GM23338 (cell line): ENCODE measurements around the gene HSF2BP. TPM values are rescaled to one million over a fixed set of nuclear protein-coding genes. Genes with fewer than 3 reads are reported as not detected.
A peak's percentile ranks its signal among the peaks of the same experiment; 100 is the strongest.
"Not testable (repeated sequence)": the region's sequence is repeated elsewhere in the genome, so short reads cannot be mapped to it uniquely, and the experiment has no call there.

Experiments used
- ATAC-seq: fragments of 200-7000 bp; cut with Tn5 transposase; 3 replicates; pipeline ENCODE4 v1.9.1; 2020
- DNase-seq: peaks from one replicate; pipeline ENCODE4 v3.0.0-alpha.2; 2015; ENCODE audit warnings: low spot score
- H2AFZ ChIP-seq: fragments of 200-600 bp; sonication (generic); 2 replicates; pipeline ENCODE4 v1.8.0; 2016; ENCODE audit warnings: antibody characterized with exemption, mild to moderate bottlenecking, moderate library complexity
- H3F3A ChIP-seq: fragments of 200-600 bp; sonication (generic); replicated peaks from 2 replicates; pipeline ENCODE4 v1.8.0; 2017; ENCODE audit warnings: antibody characterized with exemption, mixed run types, low read depth
- H3K27ac ChIP-seq: fragments of 200-600 bp; sonication (generic); 2 replicates; pipeline ENCODE4 v1.6.1; 2016; ENCODE audit warnings: low read depth
- H3K27me3 ChIP-seq: fragments of 200-600 bp; sonication (generic); 2 replicates; pipeline ENCODE4 v1.8.0; 2016; ENCODE audit warnings: mild to moderate bottlenecking, mixed run types, moderate library complexity; ENCODE audit not compliant: insufficient read depth
- H3K36me3 ChIP-seq: fragments of 200-600 bp; sonication (generic); 2 replicates; pipeline ENCODE4 v1.8.0; 2016; ENCODE audit warnings: mild to moderate bottlenecking; ENCODE audit not compliant: insufficient read depth
- H3K4me1 ChIP-seq: fragments of 200-600 bp; sonication (generic); 2 replicates; pipeline ENCODE4 v1.8.0; 2016; ENCODE audit warnings: mild to moderate bottlenecking, moderate library complexity; ENCODE audit not compliant: insufficient read depth
- H3K4me2 ChIP-seq: fragments of 200-600 bp; sonication (generic); 2 replicates; pipeline ENCODE4 v1.7.1; 2017; ENCODE audit warnings: mixed run types
- H3K4me3 ChIP-seq: fragments of 200-600 bp; sonication (generic); 2 replicates; pipeline ENCODE4 v1.6.1; 2016; ENCODE audit warnings: mixed run types
- H3K79me2 ChIP-seq: fragments of 200-600 bp; sonication (generic); replicated peaks from 2 replicates; pipeline ENCODE4 v1.8.0; 2017; ENCODE audit warnings: mild to moderate bottlenecking; ENCODE audit not compliant: insufficient read depth
- H3K9me2 ChIP-seq: fragments of 200-600 bp; sonication (generic); 2 replicates; pipeline ENCODE4 v1.8.0; 2017; ENCODE audit not compliant: insufficient read depth
- H4K20me1 ChIP-seq: fragments of 200-600 bp; sonication (generic); replicated peaks from 2 replicates; pipeline ENCODE4 v1.8.0; 2017; ENCODE audit warnings: mild to moderate bottlenecking; ENCODE audit not compliant: insufficient read depth
- H3K27ac Mint-ChIP-seq: 2 replicates; pipeline ENCODE4 v1.8.0; 2020; ENCODE audit warnings: inconsistent platforms, mild to moderate bottlenecking, moderate library complexity, mixed read lengths
- H3K27me3 Mint-ChIP-seq: 3 replicates; pipeline ENCODE4 v1.8.0; 2022; ENCODE audit warnings: low read depth, mild to moderate bottlenecking, moderate library complexity, mixed read lengths, inconsistent platforms; ENCODE audit not compliant: insufficient read depth, poor library complexity
- H3K36me3 Mint-ChIP-seq: 3 replicates; pipeline ENCODE4 v1.8.0; 2021; ENCODE audit warnings: low read depth, mild to moderate bottlenecking, inconsistent platforms, moderate library complexity, mixed read lengths
- H3K4me1 Mint-ChIP-seq: 3 replicates; pipeline ENCODE4 v1.8.0; 2020; ENCODE audit warnings: mild to moderate bottlenecking, inconsistent platforms, mixed read lengths
- H3K4me3 Mint-ChIP-seq: 3 replicates; pipeline ENCODE4 v1.8.0; 2021; ENCODE audit warnings: moderate library complexity, mild to moderate bottlenecking, inconsistent platforms, mixed read lengths
- H3K9me3 Mint-ChIP-seq: 3 replicates; pipeline ENCODE4 v1.8.0; 2020; ENCODE audit warnings: moderate library complexity, mild to moderate bottlenecking, inconsistent platforms, mixed read lengths
- ETS1 ChIP-seq: IDR thresholded peaks from 2 replicates; pipeline ENCODE4 v1.6.1; 2016; ENCODE audit warnings: antibody characterized with exemption
- EZH2 ChIP-seq: fragments of 200-600 bp; sonication (generic); IDR thresholded peaks from one replicate; pipeline ENCODE4 v1.8.0; 2017; ENCODE audit warnings: antibody characterized with exemption, mild to moderate bottlenecking, low read depth; ENCODE audit not compliant: unreplicated experiment
- JUNB ChIP-seq: IDR thresholded peaks from one replicate; pipeline ENCODE4 v1.6.1; 2016; ENCODE audit warnings: antibody characterized with exemption; ENCODE audit not compliant: unreplicated experiment
- NANOG ChIP-seq: IDR thresholded peaks from 2 replicates; pipeline ENCODE4 v1.6.1; 2016; ENCODE audit warnings: antibody characterized with exemption, borderline replicate concordance
- POLR2AphosphoS5 ChIP-seq: IDR thresholded peaks from 2 replicates; pipeline ENCODE4 v1.6.1; 2016; ENCODE audit warnings: antibody characterized with exemption, low read depth
- ZNF114 ChIP-seq: fragments of 250-450 bp; sonication (Bioruptor Pico); IDR thresholded peaks from 2 replicates; pipeline ENCODE4 v1.5.0; 2020; ENCODE audit warnings: mild to moderate bottlenecking, moderate library complexity
- ZNF462 ChIP-seq: fragments of 250-450 bp; sonication (Bioruptor Pico); IDR thresholded peaks from 2 replicates; pipeline ENCODE4 v1.5.0; 2020; ENCODE audit warnings: mild to moderate bottlenecking, moderate library complexity
- polyA plus RNA-seq: library from polyadenylated mRNA; unstranded; fragments of >200 nt; fragmentation: Nextera tagmentation; extraction: Ambion mirVana; gene quantifications from 2 replicates; pipeline ENCODE4 v1.2.1, GENCODE V29; 2016
- total RNA-seq: library from RNA; depleted of rRNA; stranded (reverse); fragments of >200 nt; shearing (Covaris generic); gene quantifications from 2 replicates; pipeline ENCODE4 v1.2.3, GENCODE V29; 2014

The HSF2BP gene
- total and polyA plus RNA-seq, 2 experiments from 2014 or later, result 0.78 to 2.0 TPM

GRCh38 chr21:43699933-43700599 is 40.8 kb upstream of the HSF2BP start (continued):
- no peak for TF ChIP-seq ZNF462 (CRISPR knock-in tag)
- TF ChIP-seq ZNF114, result no peak
- TF ChIP-seq ETS1, result no peak
- no peak for TF ChIP-seq NANOG
- TF ChIP-seq EZH2, result no peak
- no peak for TF ChIP-seq JUNB
- no peak for TF ChIP-seq POLR2AphosphoS5

GRCh38 chr21:43699492-43699777 is 40.1 kb upstream of the HSF2BP start:
- not testable (repeated sequence) for H3K9me2 ChIP-seq, H3F3A ChIP-seq, H3K27ac Mint-ChIP-seq, ATAC-seq, H3K27me3 ChIP-seq, H3K4me3 Mint-ChIP-seq, H3K4me2 ChIP-seq, H4K20me1 ChIP-seq, H3K27me3 Mint-ChIP-seq, DNase-seq, H3K4me1 ChIP-seq, H3K4me3 ChIP-seq, H2AFZ ChIP-seq, H3K9me3 Mint-ChIP-seq, H3K36me3 ChIP-seq, H3K79me2 ChIP-seq
- Mint-ChIP-seq H3K4me1 (peaks cover 13% of the 10 kb centered on the region), H3K36me3 (peaks cover 29% of the 10 kb centered on the region)
- 0 out of 2 replicates have a peak overlapping the region, but pooled peaks have one; percentile 39 for H3K27ac ChIP-seq
